Cardiac muscle cell (in vitro differentiated cells and primary cell): ENCODE data around the gene KNOP1. TPM values are rescaled to one million over a fixed set of nuclear protein-coding genes. Genes with fewer than 3 reads are reported as not detected.
A peak's percentile ranks its signal among the peaks of the same experiment; 100 is the strongest.

ENCODE experiments used
- DNase-seq, 2 donors: peaks; one replicate each; pipeline versions ENCODE4 v3.0.0 to v3.0.0-alpha.2; 2010 to 2017; ENCODE audit warnings: low read depth in 1 of 2, low spot score in 1 of 2
- H3K27ac ChIP-seq: fragments of 200-600 bp; sonication (generic); 2 replicates; pipeline ENCODE4 v1.5.1; 2016
- H3K27me3 ChIP-seq: fragments of 200-600 bp; sonication (generic); 2 replicates; pipeline ENCODE4 v1.6.0; 2016; ENCODE audit warnings: control low read depth
- H3K36me3 ChIP-seq: fragments of 200-600 bp; sonication (generic); 2 replicates; pipeline ENCODE4 v1.5.1; 2016; ENCODE audit warnings: control low read depth
- H3K4me1 ChIP-seq: fragments of 200-600 bp; sonication (generic); 2 replicates; pipeline ENCODE4 v1.8.1; 2017; ENCODE audit warnings: low read depth, mild to moderate bottlenecking, mixed run types
- H3K4me3 ChIP-seq: fragments of 200-600 bp; sonication (generic); 2 replicates; pipeline ENCODE4 v1.5.1; 2016; ENCODE audit warnings: mild to moderate bottlenecking
- H3K9me3 ChIP-seq: fragments of 200-600 bp; sonication (generic); 2 replicates; pipeline ENCODE4 v1.5.1; 2017; ENCODE audit warnings: low read depth, mild to moderate bottlenecking, control low read depth
- CTCF ChIP-seq: IDR thresholded peaks from 2 replicates; pipeline ENCODE4 v1.5.1; 2012; ENCODE audit warnings: low read depth, mild to moderate bottlenecking, low read length
- polyA plus RNA-seq: library from polyadenylated mRNA; unstranded; fragments of >200 nt; fragmentation: Nextera tagmentation; extraction: Ambion mirVana; gene quantifications from 2 replicates; pipeline ENCODE4 v1.2.1, GENCODE V29; 2016
- total RNA-seq: library from RNA; depleted of rRNA; stranded (reverse); fragments of >200 nt; gene quantifications from 2 replicates; pipeline ENCODE4 v1.2.3, GENCODE V29; 2016

The KNOP1 gene
- total and polyA plus RNA-seq, 2 experiments from 2014 or later, result 19.6 to 22.9 TPM

GRCh38 chr16:19662351-19662750 is 55.7 kb downstream of the KNOP1 start:
- DNase-seq, result no peak
- no peak for TF ChIP-seq CTCF
- Histone ChIP-seq H3K36me3 (peaks cover 3% of the 10 kb centered on the region), H3K27ac (no peak overlapping the region), H3K4me3 (no peak overlapping the region), H3K4me1 (no peaks in the 10 kb centered on the region), H3K27me3 (no peaks in the 10 kb centered on the region), H3K9me3 (no peaks in the 10 kb centered on the region)

GRCh38 chr16:19660432-19660831 is 57.6 kb downstream of the KNOP1 start:
- Histone ChIP-seq H3K27ac (no peak overlapping the region), H3K36me3 (peaks cover 5% of the 10 kb centered on the region), H3K9me3 (no peaks in the 10 kb centered on the region), H3K27me3 (no peaks in the 10 kb centered on the region), H3K4me3 (no peak overlapping the region), H3K4me1 (no peaks in the 10 kb centered on the region)
- DNase-seq, result no peak
- TF ChIP-seq CTCF, result no peak

GRCh38 chr16:19659554-19659953 is 58.5 kb downstream of the KNOP1 start:
- peak in 1 of 2 donors; percentile 6 for DNase-seq
- peak; percentile 9 for TF ChIP-seq CTCF
- Histone ChIP-seq H3K27me3 (no peaks in the 10 kb centered on the region), H3K36me3 (peaks cover 9% of the 10 kb centered on the region), H3K4me1 (no peaks in the 10 kb centered on the region), H3K4me3 (no peak overlapping the region), H3K9me3 (no peaks in the 10 kb centered on the region), H3K27ac (no peak overlapping the region)

- Histone ChIP-seq H3K4me3 (no peak overlapping the region), H3K27me3 (no peaks in the 10 kb centered on the region), H3K9me3 (no peaks in the 10 kb centered on the region), H3K36me3 (peaks cover 18% of the 10 kb centered on the region), H3K27ac (no peak overlapping the region), H3K4me1 (no peaks in the 10 kb centered on the region)
- no peak for TF ChIP-seq CTCF
- no peak for DNase-seq
Measured at GRCh38 chr16:19657831-19658230, 60.2 kb downstream of the KNOP1 start.

- DNase-seq, result no peak
- Histone ChIP-seq H3K4me1 (no peaks in the 10 kb centered on the region), H3K36me3 (peaks cover 29% of the 10 kb centered on the region), H3K27ac (no peak overlapping the region), H3K9me3 (no peaks in the 10 kb centered on the region), H3K4me3 (no peak overlapping the region), H3K27me3 (no peaks in the 10 kb centered on the region)
- no peak for TF ChIP-seq CTCF
Measured at GRCh38 chr16:19655242-19655777, 62.7 kb downstream of the KNOP1 start.
